ENCODE results near the gene SH3PXD2A.

The SH3PXD2A gene

GRCh38 chr10:103879409-103879808, 24.0 kb upstream of the SH3PXD2A start:
- Histone ChIP-seq H3K4me3 (ENCODE audit: low read length in 2 of 2) (no peak overlapping the region), H3K4me1 (ENCODE audit: control insufficient read depth in 2 of 2, insufficient read depth in 2 of 2, low read length in 2 of 2) (no peaks in the 10 kb centered on the region), H3K9me3 (ENCODE audit: control insufficient read depth in 2 of 2, low read length in 2 of 2) (no peaks in the 10 kb centered on the region), H3K9ac (ENCODE audit: low read depth in 1 of 2, low read length in 2 of 2) (no peak overlapping the region), H3K27me3 (ENCODE audit: control insufficient read depth in 2 of 2, insufficient read depth in 2 of 2, low read length in 2 of 2) (no peaks in the 10 kb centered on the region), H3K36me3 (ENCODE audit: control insufficient read depth in 2 of 2, insufficient read depth in 2 of 2, low read length in 2 of 2) (peaks cover 37 to 59% of the 10 kb centered on the region in 2 donors), H3K27ac (ENCODE audit: low read depth in 2 of 2, low read length in 2 of 2) (no peak overlapping the region)

GRCh38 chr10:103877861-103878260, 22.5 kb upstream of the SH3PXD2A start:
- Histone ChIP-seq H3K9ac (ENCODE audit: low read depth in 1 of 2, low read length in 2 of 2) (no peak overlapping the region), H3K36me3 (ENCODE audit: control insufficient read depth in 2 of 2, insufficient read depth in 2 of 2, low read length in 2 of 2) (peaks cover 37 to 56% of the 10 kb centered on the region in 2 donors), H3K4me3 (ENCODE audit: low read length in 2 of 2) (no peak overlapping the region)

DNA sequence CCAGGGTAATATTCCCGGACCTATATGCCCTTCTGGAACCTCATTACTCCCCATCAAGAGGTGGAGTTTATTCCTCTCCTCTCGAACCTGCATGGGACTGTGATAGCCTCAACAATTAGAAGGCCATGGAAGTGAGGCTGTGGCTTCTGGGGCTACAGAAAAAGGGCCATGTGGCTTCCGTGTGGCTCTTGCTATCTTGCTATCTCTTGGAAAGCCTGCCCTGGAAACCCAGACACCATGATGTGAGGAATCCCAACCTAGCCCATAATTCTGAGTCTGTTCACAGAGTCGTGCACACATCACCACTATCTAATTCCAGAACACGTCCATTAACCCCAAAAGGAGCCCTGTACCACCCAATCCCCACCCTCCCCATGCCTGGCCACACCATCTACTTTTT, 20.8 kb upstream of the SH3PXD2A start:
- no peak overlapping the region for H3K4me3 ChIP-seq (ENCODE audit: low read length in 2 of 2)
- no peaks in the 10 kb centered on the region for H3K27me3 ChIP-seq (ENCODE audit: control insufficient read depth in 2 of 2, insufficient read depth in 2 of 2, low read length in 2 of 2)
- H3K9ac ChIP-seq (ENCODE audit: low read depth in 1 of 2, low read length in 2 of 2) = no peak overlapping the region
- H3K9me3 ChIP-seq (ENCODE audit: control insufficient read depth in 2 of 2, low read length in 2 of 2) = no peaks in the 10 kb centered on the region
- peaks cover 22 to 45% of the 10 kb centered on the region in 2 donors for H3K36me3 ChIP-seq (ENCODE audit: control insufficient read depth in 2 of 2, insufficient read depth in 2 of 2, low read length in 2 of 2)
- no peak overlapping the region for H3K27ac ChIP-seq (ENCODE audit: low read depth in 2 of 2, low read length in 2 of 2)
- no peaks in the 10 kb centered on the region for H3K4me1 ChIP-seq (ENCODE audit: control insufficient read depth in 2 of 2, insufficient read depth in 2 of 2, low read length in 2 of 2)

More at GRCh38 chr10:103877861-103878260, 22.5 kb upstream of the SH3PXD2A start:
- no peak overlapping the region for H3K27ac ChIP-seq (ENCODE audit: low read depth in 2 of 2, low read length in 2 of 2)
- no peaks in the 10 kb centered on the region for H3K9me3 ChIP-seq (ENCODE audit: control insufficient read depth in 2 of 2, low read length in 2 of 2)
- no peaks in the 10 kb centered on the region for H3K27me3 ChIP-seq (ENCODE audit: control insufficient read depth in 2 of 2, insufficient read depth in 2 of 2, low read length in 2 of 2)
- H3K4me1 ChIP-seq (ENCODE audit: control insufficient read depth in 2 of 2, insufficient read depth in 2 of 2, low read length in 2 of 2) = no peaks in the 10 kb centered on the region

DNA sequence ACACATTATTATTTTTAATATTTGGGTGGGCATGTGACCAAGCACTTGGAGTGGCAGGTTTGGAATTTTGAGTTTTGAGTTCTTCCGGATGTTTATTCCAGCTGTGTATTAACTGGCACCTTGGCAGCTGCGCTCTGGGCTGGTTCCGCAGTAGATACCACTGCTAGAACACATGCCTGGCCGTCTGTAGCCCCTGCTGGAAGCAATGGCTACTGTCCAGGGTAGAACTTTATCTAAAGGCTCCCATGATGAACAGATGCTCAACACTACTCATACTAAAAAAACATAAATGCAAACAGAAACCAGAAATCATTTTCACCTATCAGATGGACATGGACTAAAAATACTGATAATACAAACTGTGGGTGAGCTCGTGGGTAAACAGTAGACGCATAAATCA, 19.4 kb upstream of the SH3PXD2A start:
- Histone ChIP-seq H3K4me1 (ENCODE audit: control insufficient read depth in 2 of 2, insufficient read depth in 2 of 2, low read length in 2 of 2) (no peaks in the 10 kb centered on the region), H3K27me3 (ENCODE audit: control insufficient read depth in 2 of 2, insufficient read depth in 2 of 2, low read length in 2 of 2) (no peaks in the 10 kb centered on the region), H3K36me3 (ENCODE audit: control insufficient read depth in 2 of 2, insufficient read depth in 2 of 2, low read length in 2 of 2) (peaks cover 14 to 32% of the 10 kb centered on the region in 2 donors), H3K9ac (ENCODE audit: low read depth in 1 of 2, low read length in 2 of 2) (no peak overlapping the region), H3K9me3 (ENCODE audit: control insufficient read depth in 2 of 2, low read length in 2 of 2) (no peaks in the 10 kb centered on the region), H3K27ac (ENCODE audit: low read depth in 2 of 2, low read length in 2 of 2) (no peak overlapping the region), H3K4me3 (ENCODE audit: low read length in 2 of 2) (no peak overlapping the region)

GRCh38 chr10:103872137-103872931, 17.0 kb upstream of the SH3PXD2A start:
- Histone ChIP-seq H3K27me3 (ENCODE audit: control insufficient read depth in 2 of 2, insufficient read depth in 2 of 2, low read length in 2 of 2) (no peaks in the 10 kb centered on the region), H3K9me3 (ENCODE audit: control insufficient read depth in 2 of 2, low read length in 2 of 2) (no peaks in the 10 kb centered on the region), H3K27ac (ENCODE audit: low read depth in 2 of 2, low read length in 2 of 2) (no peak overlapping the region), H3K9ac (ENCODE audit: low read depth in 1 of 2, low read length in 2 of 2) (no peak overlapping the region), H3K4me1 (ENCODE audit: control insufficient read depth in 2 of 2, insufficient read depth in 2 of 2, low read length in 2 of 2) (no peaks in the 10 kb centered on the region), H3K4me3 (ENCODE audit: low read length in 2 of 2) (no peak overlapping the region), H3K36me3 (ENCODE audit: control insufficient read depth in 2 of 2, insufficient read depth in 2 of 2, low read length in 2 of 2) (peaks cover 2 to 12% of the 10 kb centered on the region in 2 donors)

DNA sequence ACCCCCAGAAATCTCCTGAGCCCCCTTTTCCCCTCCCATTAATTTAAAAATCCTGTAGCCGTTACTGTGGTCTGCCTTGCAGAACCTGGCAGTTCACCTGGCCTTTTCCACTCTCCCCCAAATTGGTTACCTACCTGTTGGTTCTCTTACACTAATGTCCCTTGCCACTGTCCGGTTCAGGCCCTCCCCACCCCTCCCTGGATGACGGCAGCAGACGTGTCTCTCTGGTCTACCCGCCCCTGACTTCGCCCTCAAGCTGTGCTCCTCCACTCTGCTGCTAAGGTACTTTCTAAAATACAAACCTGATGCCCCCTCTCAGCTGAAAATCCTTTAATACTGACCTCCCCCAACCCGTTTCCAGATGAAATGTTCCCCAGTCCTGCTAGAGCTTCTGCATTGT, 15.6 kb upstream of the SH3PXD2A start:
- no peaks in the 10 kb centered on the region for H3K9me3 ChIP-seq (ENCODE audit: control insufficient read depth in 2 of 2, low read length in 2 of 2)
- H3K4me1 ChIP-seq (ENCODE audit: control insufficient read depth in 2 of 2, insufficient read depth in 2 of 2, low read length in 2 of 2) = no peaks in the 10 kb centered on the region
- H3K4me3 ChIP-seq (ENCODE audit: low read length in 2 of 2) = no peak overlapping the region
- peaks cover 2 to 9% of the 10 kb centered on the region in 2 donors for H3K36me3 ChIP-seq (ENCODE audit: control insufficient read depth in 2 of 2, insufficient read depth in 2 of 2, low read length in 2 of 2)
- H3K27me3 ChIP-seq (ENCODE audit: control insufficient read depth in 2 of 2, insufficient read depth in 2 of 2, low read length in 2 of 2) = no peaks in the 10 kb centered on the region
- no peak overlapping the region for H3K27ac ChIP-seq (ENCODE audit: low read depth in 2 of 2, low read length in 2 of 2)
- H3K9ac ChIP-seq (ENCODE audit: low read depth in 1 of 2, low read length in 2 of 2) = no peak overlapping the region

DNA sequence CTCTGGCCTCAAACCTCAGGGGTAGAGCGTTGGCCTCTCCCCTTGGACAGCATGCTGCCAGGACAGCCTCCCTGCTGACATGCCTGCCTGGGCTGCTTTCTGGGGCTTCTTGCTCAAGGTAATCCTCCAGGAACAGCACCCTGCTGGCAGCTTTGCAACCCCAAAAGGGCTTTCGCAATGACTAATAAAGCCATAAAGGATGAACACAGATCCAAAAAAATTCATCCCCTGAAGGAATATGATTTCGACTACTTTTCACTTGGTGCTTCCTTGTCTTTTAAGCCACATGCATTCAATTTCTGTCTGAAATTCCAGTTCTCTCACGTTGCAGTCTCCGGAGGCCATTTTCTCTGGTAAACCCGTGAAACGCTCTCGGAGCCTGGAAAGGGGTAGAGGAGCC, 15.1 kb upstream of the SH3PXD2A start:
- Histone ChIP-seq H3K4me3 (ENCODE audit: low read length in 2 of 2) (no peak overlapping the region), H3K27me3 (ENCODE audit: control insufficient read depth in 2 of 2, insufficient read depth in 2 of 2, low read length in 2 of 2) (no peaks in the 10 kb centered on the region), H3K4me1 (ENCODE audit: control insufficient read depth in 2 of 2, insufficient read depth in 2 of 2, low read length in 2 of 2) (no peaks in the 10 kb centered on the region), H3K36me3 (ENCODE audit: control insufficient read depth in 2 of 2, insufficient read depth in 2 of 2, low read length in 2 of 2) (peaks cover 2 to 9% of the 10 kb centered on the region in 2 donors), H3K9me3 (ENCODE audit: control insufficient read depth in 2 of 2, low read length in 2 of 2) (no peaks in the 10 kb centered on the region), H3K27ac (ENCODE audit: low read depth in 2 of 2, low read length in 2 of 2) (no peak overlapping the region), H3K9ac (ENCODE audit: low read depth in 1 of 2, low read length in 2 of 2) (no peak overlapping the region)

- Histone ChIP-seq H3K27me3 (ENCODE audit: control insufficient read depth in 2 of 2, insufficient read depth in 2 of 2, low read length in 2 of 2) (no peaks in the 10 kb centered on the region), H3K9me3 (ENCODE audit: control insufficient read depth in 2 of 2, low read length in 2 of 2) (no peaks in the 10 kb centered on the region), H3K4me1 (ENCODE audit: control insufficient read depth in 2 of 2, insufficient read depth in 2 of 2, low read length in 2 of 2) (no peaks in the 10 kb centered on the region), H3K27ac (ENCODE audit: low read depth in 2 of 2, low read length in 2 of 2) (no peak overlapping the region), H3K4me3 (ENCODE audit: low read length in 2 of 2) (no peak overlapping the region), H3K36me3 (ENCODE audit: control insufficient read depth in 2 of 2, insufficient read depth in 2 of 2, low read length in 2 of 2) (peaks cover 2 to 9% of the 10 kb centered on the region in 2 donors), H3K9ac (ENCODE audit: low read depth in 1 of 2, low read length in 2 of 2) (no peak overlapping the region)
Measured at GRCh38 chr10:103869336-103869735, 14.0 kb upstream of the SH3PXD2A start.

DNA sequence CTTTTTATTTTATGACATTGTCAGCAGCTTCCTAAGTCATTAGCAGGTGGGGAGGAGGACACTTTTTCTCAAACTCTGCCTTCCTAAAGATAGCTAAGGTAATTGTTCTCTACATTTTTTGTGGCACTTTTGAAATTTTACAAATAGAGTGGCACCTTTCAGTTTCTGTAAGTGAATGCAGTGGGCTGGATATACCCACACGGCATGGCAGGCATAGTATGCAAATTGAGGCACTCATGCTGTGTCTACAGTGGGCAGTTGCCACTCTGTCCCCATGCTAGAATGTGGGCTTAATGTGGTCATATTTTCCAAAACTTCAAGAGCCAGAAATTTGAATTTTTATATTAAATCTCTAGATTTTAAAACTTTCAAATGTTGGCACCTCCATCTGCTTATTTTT, 12.8 kb upstream of the SH3PXD2A start:
- Histone ChIP-seq H3K36me3 (ENCODE audit: control insufficient read depth in 2 of 2, insufficient read depth in 2 of 2, low read length in 2 of 2) (peaks cover 2 to 7% of the 10 kb centered on the region in 2 donors), H3K27me3 (ENCODE audit: control insufficient read depth in 2 of 2, insufficient read depth in 2 of 2, low read length in 2 of 2) (no peaks in the 10 kb centered on the region), H3K9ac (ENCODE audit: low read depth in 1 of 2, low read length in 2 of 2) (no peak overlapping the region), H3K4me1 (ENCODE audit: control insufficient read depth in 2 of 2, insufficient read depth in 2 of 2, low read length in 2 of 2) (no peaks in the 10 kb centered on the region), H3K4me3 (ENCODE audit: low read length in 2 of 2) (no peak overlapping the region), H3K9me3 (ENCODE audit: control insufficient read depth in 2 of 2, low read length in 2 of 2) (no peaks in the 10 kb centered on the region), H3K27ac (ENCODE audit: low read depth in 2 of 2, low read length in 2 of 2) (no peak overlapping the region)

GRCh38 chr10:103861505-103861904, 6.1 kb upstream of the SH3PXD2A start:
- no peaks in the 10 kb centered on the region for H3K9me3 ChIP-seq (ENCODE audit: control insufficient read depth in 2 of 2, low read length in 2 of 2)
- H3K36me3 ChIP-seq (ENCODE audit: control insufficient read depth in 2 of 2, insufficient read depth in 2 of 2, low read length in 2 of 2) = no peaks in the 10 kb centered on the region
- no peak overlapping the region for H3K27ac ChIP-seq (ENCODE audit: low read depth in 2 of 2, low read length in 2 of 2)
- H3K27me3 ChIP-seq (ENCODE audit: control insufficient read depth in 2 of 2, insufficient read depth in 2 of 2, low read length in 2 of 2) = no peaks in the 10 kb centered on the region
- H3K9ac ChIP-seq (ENCODE audit: low read depth in 1 of 2, low read length in 2 of 2) = no peak overlapping the region
- no peak overlapping the region for H3K4me3 ChIP-seq (ENCODE audit: low read length in 2 of 2)
- peaks cover 4 to 11% of the 10 kb centered on the region in 2 donors for H3K4me1 ChIP-seq (ENCODE audit: control insufficient read depth in 2 of 2, insufficient read depth in 2 of 2, low read length in 2 of 2)

All from mucosa of rectum (tissue), 2 donors.